ENCODE measurements around the gene PTPN13.

PTPN13 gene

GRCh38 chr4:86675548-86675947 lies 81.4 kb downstream of the PTPN13 start:
- no peak for DNase-seq (ENCODE audit: low read depth)
- no peak overlapping the region for H3K4me3 ChIP-seq (ENCODE audit: low read depth, low read length)
- no peak for TF ChIP-seq CTCF (IDR thresholded peaks at IDR 0.05; ENCODE audit: low read depth, low read length, missing control alignments)

GRCh38 chr4:86678796-86679195 lies 84.7 kb downstream of the PTPN13 start:
- no peak overlapping the region for H3K4me3 ChIP-seq (ENCODE audit: low read depth, low read length)
- no peak for TF ChIP-seq CTCF (IDR thresholded peaks at IDR 0.05; ENCODE audit: low read depth, low read length, missing control alignments)
- no peak for DNase-seq (ENCODE audit: low read depth)

GRCh38 chr4:86679441-86679840 lies 85.3 kb downstream of the PTPN13 start:
- no peak overlapping the region for H3K4me3 ChIP-seq (ENCODE audit: low read depth, low read length)
- no peak for DNase-seq (ENCODE audit: low read depth)
- TF ChIP-seq CTCF (IDR thresholded peaks at IDR 0.05; ENCODE audit: low read depth, low read length, missing control alignments): no peak

GRCh38 chr4:86683167-86683566 lies 89.1 kb downstream of the PTPN13 start:
- no peak for DNase-seq (ENCODE audit: low read depth)
- H3K4me3 ChIP-seq (ENCODE audit: low read depth, low read length): no peak overlapping the region
- no peak for TF ChIP-seq CTCF (IDR thresholded peaks at IDR 0.05; ENCODE audit: low read depth, low read length, missing control alignments)

GRCh38 chr4:86683983-86684382 lies 89.9 kb downstream of the PTPN13 start:
- no peak for TF ChIP-seq CTCF (IDR thresholded peaks at IDR 0.05; ENCODE audit: low read depth, low read length, missing control alignments)
- DNase-seq (ENCODE audit: low read depth): no peak
- no peak overlapping the region for H3K4me3 ChIP-seq (ENCODE audit: low read depth, low read length)

- no peak overlapping the region for H3K4me3 ChIP-seq (ENCODE audit: low read depth, low read length)
- no peak for TF ChIP-seq CTCF (IDR thresholded peaks at IDR 0.05; ENCODE audit: low read depth, low read length, missing control alignments)
- no peak for DNase-seq (ENCODE audit: low read depth)
Measured at GRCh38 chr4:86685401-86685800, 91.3 kb downstream of the PTPN13 start.

GRCh38 chr4:86686741-86687140 lies 92.6 kb downstream of the PTPN13 start:
- H3K4me3 ChIP-seq (ENCODE audit: low read depth, low read length): no peak overlapping the region
- no peak for DNase-seq (ENCODE audit: low read depth)
- TF ChIP-seq CTCF (IDR thresholded peaks at IDR 0.05; ENCODE audit: low read depth, low read length, missing control alignments): no peak
